WTC11 (cell line): Measurements from ENCODE around the gene CT45A5.
"Not testable (repeated sequence)": the region's sequence is repeated elsewhere in the genome, so short reads cannot be mapped to it uniquely, and the experiment has no call there.

Experiments
- AFF4 ChIP-seq: sonication (generic); formaldehyde crosslinking; IDR thresholded peaks from 2 replicates; pipeline ENCODE4 v1.8.1; 2023; ENCODE audit warnings: mild to moderate bottlenecking, missing genetic modification reagents, borderline replicate concordance
- ATF3 ChIP-seq: sonication (generic); formaldehyde crosslinking; conservative IDR thresholded peaks from 2 replicates; pipeline ENCODE4 v1.8.1; 2022; ENCODE audit warnings: mild to moderate bottlenecking, missing genetic modification reagents
- CTCF ChIP-seq: fragments of 200-600 bp; IDR thresholded peaks from 2 replicates; pipeline ENCODE4 v1.8.0; 2022; ENCODE audit warnings: antibody characterized with exemption
- HMGXB4 ChIP-seq: sonication (generic); formaldehyde crosslinking; IDR thresholded peaks from 2 replicates; pipeline ENCODE4 v1.8.1; 2023; ENCODE audit warnings: mild to moderate bottlenecking, moderate library complexity, missing genetic modification reagents
- SP1 ChIP-seq: sonication (generic); formaldehyde crosslinking; conservative IDR thresholded peaks from 2 replicates; pipeline ENCODE4 v1.8.1; 2022; ENCODE audit warnings: missing genetic modification reagents
- TP53 ChIP-seq: sonication (generic); formaldehyde crosslinking; IDR thresholded peaks from 2 replicates; pipeline ENCODE4 v1.8.1; 2023; ENCODE audit warnings: mild to moderate bottlenecking, missing genetic modification reagents
- ZNF121 ChIP-seq: sonication (generic); formaldehyde crosslinking; IDR thresholded peaks from 2 replicates; pipeline ENCODE4 v1.8.0; 2023; ENCODE audit warnings: missing genetic modification reagents

- TF ChIP-seq CTCF; ZNF121 (CRISPR knock-in tag); AFF4; ATF3 (CRISPR knock-in tag); SP1 (CRISPR knock-in tag); HMGXB4 (CRISPR knock-in tag); TP53: not testable (repeated sequence)
These were observed 50.6 kb downstream of the CT45A5 start for GRCh38 chrX:135734666-135735065.
